Ovary (tissue), 9 donors: ENCODE measurements around the gene DENND5B. TPM values are rescaled to one million over a fixed set of nuclear protein-coding genes. Genes with fewer than 3 reads are reported as not detected.
"Not testable (repeated sequence)": the region's sequence is repeated elsewhere in the genome, so short reads cannot be mapped to it uniquely, and the experiment has no call there.

Source experiments
- DNase-seq, 5 donors: peaks; one replicate each; pipeline ENCODE4 v3.0.0-alpha.2; 2019 to 2020
- H3K27ac ChIP-seq, 2 donors: fragments of 200-600 bp; one replicate each; pipeline versions ENCODE4 v1.5.1 to v1.8.0; 2019 to 2022
- H3K27me3 ChIP-seq: fragments of 200-600 bp; one replicate; pipeline ENCODE4 v1.8.0; 2022
- H3K36me3 ChIP-seq: fragments of 200-600 bp; sonication (generic); one replicate; pipeline ENCODE4 v1.5.1; 2019
- H3K4me1 ChIP-seq: one replicate; pipeline ENCODE4 v1.8.1; 2013; ENCODE audit warnings: mild to moderate bottlenecking, moderate library complexity; ENCODE audit not compliant: insufficient read depth
- H3K4me3 ChIP-seq: fragments of 200-600 bp; sonication (generic); one replicate; pipeline ENCODE4 v1.5.1; 2017
- H3K9me3 ChIP-seq, 2 donors: fragments of 200-600 bp in 1 of 2; sonication (generic) in 1 of 2; one replicate each; pipeline versions ENCODE4 v1.5.1 to v1.8.1; 2013 to 2019; ENCODE audit warnings: mild to moderate bottlenecking in 1 of 2, moderate library complexity in 1 of 2
- CTCF ChIP-seq, 3 donors: fragments of 450-650 bp in 2 of 3; fragments of 200-600 bp in 1 of 3; IDR thresholded peaks; one replicate each; pipeline versions ENCODE4 v1.5.1 to v1.8.0; 2016 to 2022; ENCODE audit warnings: antibody characterized with exemption in 3 of 3, mild to moderate bottlenecking in 1 of 3
- EP300 ChIP-seq: sonication (generic); formaldehyde crosslinking; IDR thresholded peaks from one replicate; pipeline ENCODE4 v1.6.1; 2017; ENCODE audit warnings: antibody characterized with exemption
- POLR2A ChIP-seq: fragments of 450-650 bp; IDR thresholded peaks from one replicate; pipeline ENCODE4 v1.6.1; 2017; ENCODE audit warnings: antibody characterized with exemption, mild to moderate bottlenecking, moderate library complexity
- WGBS, 3 donors: extraction: QIAGEN DNeasy Blood & Tissue Kit in 1 of 3; methylation state at CpG; one replicate each; pipeline versions ENCODE4 v1.1.5 to v1.1.7; 2013 to 2017; 5-methylcytosine and 5-hydroxymethylcytosine counted together
- intact Hi-C, 4 donors: fragments of 100-400 bp; cut with DNase I; formaldehyde crosslinking; loops; one replicate each; pipeline versions ENCODE4 v1.11.0 to v1.15.1; 2022 to 2023
- polyA plus RNA-seq, 2 donors: library from polyadenylated mRNA; stranded (reverse); fragments of 200-250 nt in 1 of 2; fragments of 350-450 nt in 1 of 2; fragmentation: Illumina TruSeq in 1 of 2; extraction: RNeasy Lipid Tissue Mini Kit (QIAGEN cat#74804) in 1 of 2; gene quantifications; one replicate each; pipeline ENCODE4 v1.2.3, GENCODE V29; 2013 to 2014
- total RNA-seq, 7 donors: library from RNA; depleted of rRNA in 2 of 7; stranded (reverse); fragments of >200 nt in 2 of 7; fragmentation: NEBNext Ultra II Directional in 3 of 7; extraction: Animal tissue kit (Norgen Biotek cat#: 25700) in 3 of 7; gene quantifications; one replicate each; pipeline versions ENCODE4 v1.1.0 to v1.2.4, GENCODE V29; 2016 to 2023
- donor health status: DM: no; HTN: no; CAD: no; lungs with moderate emphysema.
- donor health status: DM: no; HTN: no; CAD: no.
- donor health status: Bipolar disorder and iron deficiency.
- donor health status: DM: yes; HTN: yes; CAD: no.
- donor health status: DM: no; HTN: no; CAD: no.
- donor health status: DM: yes; HTN: yes; CAD: no.

DENND5B gene
- total and polyA plus RNA-seq, 9 donors: 13.9 to 70.7 (median 47.9) TPM

- Histone ChIP-seq H3K4me1 (no peaks in the 10 kb centered on the region), H3K36me3 (no peaks in the 10 kb centered on the region), H3K27me3 (no peaks in the 10 kb centered on the region), H3K9me3 (no peaks in the 10 kb centered on the region), H3K27ac (no peak overlapping the region), H3K4me3 (no peak overlapping the region)
- DNase-seq: no peak
- intact Hi-C loops: no loop called here
- TF ChIP-seq POLR2A: no peak
- no peak for TF ChIP-seq CTCF (IDR thresholded peaks at IDR 0.05)
- TF ChIP-seq EP300: no peak
These were observed 113.2 kb downstream of the DENND5B start for GRCh38 chr12:31477687-31478086.

- Histone ChIP-seq H3K9me3 (no peaks in the 10 kb centered on the region), H3K4me1 (no peaks in the 10 kb centered on the region), H3K27me3 (no peaks in the 10 kb centered on the region), H3K4me3 (no peak overlapping the region), H3K36me3 (no peaks in the 10 kb centered on the region), H3K27ac (no peak overlapping the region)
- WGBS, 3 donors: 93 to 98% (median 95%) methylated on average over 4 of the region's 4 CpGs
- no peak for DNase-seq
- TF ChIP-seq EP300 (no peak), CTCF (IDR thresholded peaks at IDR 0.05) (no peak), POLR2A (no peak)
- intact Hi-C loops: no loop called here
These were observed 114.5 kb downstream of the DENND5B start for GRCh38 chr12:31476437-31476836.

- DNase-seq, H3K4me3 ChIP-seq, intact Hi-C loops, H3K27me3 ChIP-seq, H3K9me3 ChIP-seq, H3K27ac ChIP-seq, H3K4me1 ChIP-seq, H3K36me3 ChIP-seq: not testable (repeated sequence)
- WGBS, 3 donors: 89 to 92% (median 90%) methylated on average over 7 of the region's 7 CpGs
These were observed 115.3 kb downstream of the DENND5B start for GRCh38 chr12:31475610-31476009.

- no peak for TF ChIP-seq POLR2A
- TF ChIP-seq CTCF (IDR thresholded peaks at IDR 0.05): no peak
- no peak for TF ChIP-seq EP300
- H3K27ac ChIP-seq: no peak overlapping the region
- H3K4me1 ChIP-seq: no peaks in the 10 kb centered on the region
- no peaks in the 10 kb centered on the region for H3K9me3 ChIP-seq
- no peak for DNase-seq
- no peaks in the 10 kb centered on the region for H3K27me3 ChIP-seq
- 98 to 99% (median 98%) methylated on average over 2 of the region's 2 CpGs for WGBS, 3 donors
- intact Hi-C loops: no loop called here
- H3K36me3 ChIP-seq: no peaks in the 10 kb centered on the region
- no peak overlapping the region for H3K4me3 ChIP-seq
These were observed 116.2 kb downstream of the DENND5B start for GRCh38 chr12:31474751-31475150.

GRCh38 chr12:31471823-31472222, 119.1 kb downstream of the DENND5B start:
- no peak overlapping the region for H3K27ac ChIP-seq
- no peaks in the 10 kb centered on the region for H3K27me3 ChIP-seq
- intact Hi-C loops: no loop called here
- no peak overlapping the region for H3K4me3 ChIP-seq
- TF ChIP-seq EP300: no peak
- no peak for TF ChIP-seq CTCF (IDR thresholded peaks at IDR 0.05)
- no peak for TF ChIP-seq POLR2A
- no peaks in the 10 kb centered on the region for H3K9me3 ChIP-seq
- no peaks in the 10 kb centered on the region for H3K4me1 ChIP-seq
- H3K36me3 ChIP-seq: no peaks in the 10 kb centered on the region
- WGBS, 3 donors: 93 to 94% (median 93%) methylated on average over 7 of the region's 7 CpGs
- DNase-seq: no peak
